Renal cortex interstitium (tissue), 15 donors: ENCODE data around the gene ZMIZ2. TPM values are rescaled to one million over a fixed set of nuclear protein-coding genes. Genes with fewer than 3 reads are reported as not detected.
"Not testable (repeated sequence)": the region's sequence is repeated elsewhere in the genome, so short reads cannot be mapped to it uniquely, and the experiment has no call there.

Experiments
- DNase-seq, 11 donors: peaks; one replicate each; pipeline ENCODE4 v3.0.0-alpha.2; 2013; ENCODE audit warnings: low read depth in 9 of 11, low spot score in 4 of 11; ENCODE audit errors: extremely low read depth in 1 of 11
- long read RNA-seq, 16 experiments: transcript quantifications; one replicate each; lab custom pipeline, GENCODE V29; 2026
- polyA plus RNA-seq, 3 donors: library from polyadenylated mRNA; unstranded; fragments of 120-200 nt; gene quantifications; one replicate each; pipeline ENCODE4 v1.2.1, GENCODE V29; 2013; ENCODE audit not compliant: insufficient read length in 3 of 3

The ZMIZ2 gene
- 100 to 1,000 TPM in 1 of 3 donors, 10 to 100 TPM in 2; 53.9 to 109 (median 72.0) TPM for polyA plus RNA-seq
- long read RNA-seq, donor 1, partial matches to known transcripts: 14 of 15 reads
- long read RNA-seq, donor 1, other reads (novel, unspliced or antisense): 0 of 15 reads
- long read RNA-seq, donor 2, partial matches to known transcripts: 6 of 8 reads
- long read RNA-seq, donor 2, other reads (novel, unspliced or antisense): 0 of 8 reads
- long read RNA-seq, donor 3, partial matches to known transcripts: 23 of 23 reads
- long read RNA-seq, donor 3, other reads (novel, unspliced or antisense): 0 of 23 reads
- long read RNA-seq, donor 4, partial matches to known transcripts: 15 of 18 reads
- long read RNA-seq, donor 4, other reads (novel, unspliced or antisense): 0 of 18 reads
- long read RNA-seq, donor 5: 0 reads
- long read RNA-seq, donor 6, partial matches to known transcripts: 53 of 55 reads
- long read RNA-seq, donor 6, other reads (novel, unspliced or antisense): 0 of 55 reads
- long read RNA-seq, donor 7, partial matches to known transcripts: 41 of 43 reads
- long read RNA-seq, donor 7, other reads (novel, unspliced or antisense): 0 of 43 reads
- long read RNA-seq, donor 8: 0 reads
- long read RNA-seq, donor 9, partial matches to known transcripts: 0 of 2 reads
- long read RNA-seq, donor 9, other reads (novel, unspliced or antisense): 0 of 2 reads
- long read RNA-seq, donor 10, partial matches to known transcripts: 15 of 15 reads
- long read RNA-seq, donor 10, other reads (novel, unspliced or antisense): 0 of 15 reads
- long read RNA-seq, donor 11, partial matches to known transcripts: 14 of 16 reads
- long read RNA-seq, donor 11, other reads (novel, unspliced or antisense): 0 of 16 reads
- long read RNA-seq, donor 12, partial matches to known transcripts: 20 of 20 reads
- long read RNA-seq, donor 12, other reads (novel, unspliced or antisense): 0 of 20 reads
- long read RNA-seq, donor 13: 0 reads
- long read RNA-seq, donor 14: 0 reads
- long read RNA-seq, donor 15, partial matches to known transcripts: 0 of 1 reads
- long read RNA-seq, donor 15, other reads (novel, unspliced or antisense): 0 of 1 reads
- long read RNA-seq, donor 16, transcript ZMIZ2-208 (11 exons, 3,240 nt): major isoform, 5 of 47 reads
- long read RNA-seq, donor 16, partial matches to known transcripts: 37 of 47 reads
- long read RNA-seq, donor 16, other reads (novel, unspliced or antisense): 0 of 47 reads

- peak; percentile 63 to 86 (median 78) for DNase-seq
Observed at GRCh38 chr7:44748045-44748947, at the start of gene ZMIZ2. TSS of gene ZMIZ2 (plus strand) at chr7:44748847. CDS start at chr7:44756250, 7,403 bp downstream.

GRCh38 chr7:44699598-44699997 lies 49.0 kb upstream of the ZMIZ2 start:
- not testable (repeated sequence) for DNase-seq

GRCh38 chr7:44700322-44700721 lies 48.3 kb upstream of the ZMIZ2 start:
- DNase-seq: no peak

GRCh38 chr7:44703391-44703790 lies 45.3 kb upstream of the ZMIZ2 start:
- not testable (repeated sequence) for DNase-seq

- DNase-seq: no peak
Observed at GRCh38 chr7:44703921-44704320, 44.7 kb upstream of the ZMIZ2 start.

- no peak for DNase-seq
Observed at GRCh38 chr7:44705434-44705833, 43.2 kb upstream of the ZMIZ2 start.

- DNase-seq: no peak
Observed at GRCh38 chr7:44706788-44707557, 41.7 kb upstream of the ZMIZ2 start.

GRCh38 chr7:44707558-44708230 lies 41.0 kb upstream of the ZMIZ2 start:
- DNase-seq: no peak

- DNase-seq: no peak
Observed at GRCh38 chr7:44709011-44709915, 39.4 kb upstream of the ZMIZ2 start.

GRCh38 chr7:44709945-44710596 lies 38.6 kb upstream of the ZMIZ2 start:
- no peak for DNase-seq

- no peak for DNase-seq
Observed at GRCh38 chr7:44711528-44711927, 37.1 kb upstream of the ZMIZ2 start.

- no peak for DNase-seq
Observed at GRCh38 chr7:44712012-44712411, 36.6 kb upstream of the ZMIZ2 start.

GRCh38 chr7:44713141-44713540 lies 35.5 kb upstream of the ZMIZ2 start:
- DNase-seq: no peak

- DNase-seq: no peak
Observed at GRCh38 chr7:44713680-44714335, 34.8 kb upstream of the ZMIZ2 start.

- no peak for DNase-seq
Observed at GRCh38 chr7:44716205-44716604, 32.4 kb upstream of the ZMIZ2 start.
